GM12874 (cell line): ENCODE results near the gene SLC51A.
A peak's percentile ranks its signal among the peaks of the same experiment; 100 is the strongest.

ENCODE experiments used
- TF ChIP-seq, protein P1 (sequence below): IDR thresholded peaks from 2 replicates; pipeline ENCODE4 v1.5.1; 2011; ENCODE audit warnings: low read depth, mild to moderate bottlenecking, control low read depth, low read length, moderate library complexity; ENCODE audit not compliant: insufficient read depth

Gene SLC51A

DNA sequence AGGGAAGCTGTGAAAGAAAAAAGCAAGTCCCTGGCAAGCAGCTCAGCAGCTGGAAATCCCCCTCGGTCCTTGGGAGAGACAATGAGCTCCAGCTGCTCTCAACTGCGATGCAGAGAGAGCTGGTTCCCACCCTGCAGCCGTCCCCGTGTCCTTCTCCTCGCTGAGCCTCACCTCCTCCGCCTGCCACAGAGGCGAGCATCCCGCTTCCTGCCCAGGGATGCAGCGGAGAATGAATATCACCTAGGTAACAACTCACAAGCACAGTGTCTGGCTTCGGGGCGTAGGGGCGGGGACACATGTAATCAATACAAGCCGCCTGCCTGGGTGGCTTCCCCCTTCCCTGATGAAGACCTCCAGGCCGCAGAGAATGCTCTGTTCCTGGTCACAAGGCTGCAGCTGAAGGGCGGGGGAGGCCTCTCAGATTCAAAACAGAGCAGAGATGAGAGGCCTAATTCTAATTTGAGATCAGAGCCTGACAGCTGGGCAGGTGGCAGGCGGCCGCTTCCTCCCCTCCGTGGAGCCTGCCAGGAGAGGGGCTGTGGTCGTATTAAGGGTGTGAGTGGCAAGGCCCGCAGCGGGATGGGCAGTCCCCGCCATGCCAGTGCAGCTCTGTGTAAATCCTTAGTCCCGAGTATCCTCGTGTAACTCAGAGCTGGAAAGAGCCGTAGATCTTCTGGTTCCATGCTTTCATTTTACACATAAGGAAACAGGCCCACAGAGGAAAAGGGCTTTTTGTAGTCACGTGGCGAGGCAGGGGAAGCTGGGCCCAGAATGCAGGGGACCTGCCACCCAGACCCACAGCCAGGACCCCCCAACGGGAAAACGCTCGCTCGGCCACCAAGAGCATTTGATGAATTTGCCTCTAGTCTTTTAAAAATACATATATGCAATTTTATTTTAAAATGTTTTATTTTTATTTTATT, 29.4 kb upstream of the SLC51A start:
- TF ChIP-seq, protein P1, sequence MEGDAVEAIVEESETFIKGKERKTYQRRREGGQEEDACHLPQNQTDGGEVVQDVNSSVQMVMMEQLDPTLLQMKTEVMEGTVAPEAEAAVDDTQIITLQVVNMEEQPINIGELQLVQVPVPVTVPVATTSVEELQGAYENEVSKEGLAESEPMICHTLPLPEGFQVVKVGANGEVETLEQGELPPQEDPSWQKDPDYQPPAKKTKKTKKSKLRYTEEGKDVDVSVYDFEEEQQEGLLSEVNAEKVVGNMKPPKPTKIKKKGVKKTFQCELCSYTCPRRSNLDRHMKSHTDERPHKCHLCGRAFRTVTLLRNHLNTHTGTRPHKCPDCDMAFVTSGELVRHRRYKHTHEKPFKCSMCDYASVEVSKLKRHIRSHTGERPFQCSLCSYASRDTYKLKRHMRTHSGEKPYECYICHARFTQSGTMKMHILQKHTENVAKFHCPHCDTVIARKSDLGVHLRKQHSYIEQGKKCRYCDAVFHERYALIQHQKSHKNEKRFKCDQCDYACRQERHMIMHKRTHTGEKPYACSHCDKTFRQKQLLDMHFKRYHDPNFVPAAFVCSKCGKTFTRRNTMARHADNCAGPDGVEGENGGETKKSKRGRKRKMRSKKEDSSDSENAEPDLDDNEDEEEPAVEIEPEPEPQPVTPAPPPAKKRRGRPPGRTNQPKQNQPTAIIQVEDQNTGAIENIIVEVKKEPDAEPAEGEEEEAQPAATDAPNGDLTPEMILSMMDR = no peak

DNA sequence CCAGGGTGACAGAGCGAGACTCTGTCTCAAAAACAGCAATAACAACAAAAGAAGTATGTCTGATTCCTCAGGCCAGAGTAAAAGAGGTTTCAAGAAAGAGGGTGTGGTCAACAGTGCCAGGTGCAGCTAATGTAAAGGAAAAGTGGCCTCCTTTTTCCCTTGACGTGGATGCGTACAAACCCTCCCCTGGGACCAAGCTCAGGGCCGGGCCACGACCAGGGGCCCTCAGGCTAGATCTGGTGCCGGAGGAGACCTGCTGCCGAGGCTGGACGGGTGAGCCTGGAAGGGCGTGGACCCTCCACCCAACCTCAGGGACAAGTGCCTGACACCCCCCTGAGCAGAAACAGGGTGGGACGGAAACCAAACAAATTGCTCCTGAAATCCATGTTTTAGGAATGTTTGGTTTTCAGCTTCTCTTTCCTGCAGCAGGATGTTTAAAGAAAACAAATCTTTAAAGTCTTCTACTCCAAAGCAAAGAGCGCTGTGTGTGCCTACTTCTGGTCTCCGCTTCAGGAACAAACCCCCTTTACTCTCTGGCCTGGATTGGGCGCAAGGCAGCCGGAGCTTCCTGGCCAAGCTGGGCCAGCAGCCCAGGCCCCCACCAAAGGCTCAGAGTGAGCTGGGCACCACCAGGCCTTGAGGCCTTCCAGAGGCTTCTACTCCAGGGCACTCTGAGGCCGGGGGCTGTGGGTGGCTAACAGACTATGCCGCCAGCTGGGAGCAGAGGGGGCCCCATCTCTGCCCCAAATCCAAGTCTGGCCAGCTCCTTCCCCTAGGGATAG, 26.6 kb upstream of the SLC51A start:
- TF ChIP-seq, protein P1 = no peak

DNA sequence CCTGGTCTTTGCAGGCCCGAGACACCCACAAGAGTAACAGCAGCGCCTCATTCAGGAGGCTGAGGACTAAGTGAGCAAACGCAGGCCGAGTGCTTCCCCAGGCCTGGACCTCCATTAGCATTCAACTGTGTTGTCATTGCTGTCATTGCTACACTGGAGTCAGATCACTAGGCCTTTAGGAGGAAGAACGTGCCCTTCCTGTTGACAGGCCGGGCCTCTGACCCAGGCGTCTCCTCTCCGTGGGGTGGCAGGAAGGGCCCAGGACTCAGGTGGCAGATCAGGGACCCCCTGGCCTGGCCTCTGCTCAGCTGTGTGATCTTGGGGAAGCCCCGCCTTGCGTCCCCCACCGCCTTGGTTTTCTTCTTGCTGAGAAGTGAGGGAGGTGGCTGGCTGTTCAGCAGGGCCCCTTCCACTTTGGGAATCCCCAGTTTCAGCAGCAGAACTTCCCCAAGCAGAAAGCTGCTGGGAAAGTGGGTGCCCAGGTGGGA, 24.3 kb upstream of the SLC51A start:
- TF ChIP-seq, protein P1 = peak; percentile 61

DNA sequence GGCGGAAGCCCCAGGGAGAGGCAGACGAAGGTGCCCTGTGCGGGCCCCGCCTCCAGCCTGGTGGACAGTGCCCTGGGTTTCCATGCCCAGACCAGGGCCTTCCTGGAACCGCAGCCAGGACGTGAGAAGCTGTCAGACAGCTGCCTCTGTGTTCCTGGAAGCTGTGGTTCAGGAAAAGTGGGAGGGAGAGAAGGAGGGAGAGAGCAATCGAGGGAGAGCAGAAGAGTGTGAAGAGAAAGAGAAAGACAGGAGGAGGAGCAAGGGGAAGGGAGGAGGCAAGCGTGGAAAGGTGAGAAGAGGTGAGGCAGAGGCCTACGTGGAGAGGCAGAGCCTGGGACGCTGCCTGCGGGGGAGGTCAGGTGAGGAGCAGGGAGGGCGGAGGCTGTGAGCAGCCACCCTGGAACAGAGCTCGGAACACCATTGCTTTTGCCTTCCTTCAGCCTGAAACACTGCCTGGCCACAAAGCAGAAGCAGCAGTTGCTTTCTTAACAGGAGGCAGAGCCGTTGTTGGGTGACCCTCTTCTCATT, 23.7 kb upstream of the SLC51A start:
- TF ChIP-seq, protein P1 = no peak

DNA sequence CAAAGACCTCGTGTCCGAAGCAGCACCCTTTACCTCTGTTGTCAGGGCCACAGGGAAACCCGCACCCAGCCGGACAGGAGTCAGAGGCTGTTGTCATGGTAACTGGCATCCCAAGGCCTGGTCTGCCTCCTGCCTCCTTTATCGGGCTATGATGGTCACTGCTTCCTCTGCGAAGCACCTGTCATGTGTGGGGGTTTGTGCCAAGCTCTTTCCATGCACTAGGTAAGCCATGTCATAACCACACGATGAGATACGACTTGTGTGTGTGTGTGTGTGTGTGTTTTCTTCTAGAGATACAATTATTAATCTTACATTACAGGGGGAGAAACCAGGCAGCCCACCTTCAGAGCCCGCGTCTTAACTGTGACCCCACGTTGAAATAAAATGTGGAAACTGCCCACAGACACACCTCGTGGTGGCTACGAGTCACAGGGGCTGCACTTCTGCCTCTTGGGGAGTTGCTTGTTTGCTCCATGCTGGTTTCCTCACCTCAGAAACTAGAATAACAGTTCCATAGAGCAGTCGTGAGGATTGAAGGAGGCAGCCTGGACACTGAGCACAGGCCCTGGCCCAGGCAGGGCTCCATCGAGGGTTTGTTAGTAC, 23.1 kb upstream of the SLC51A start:
- TF ChIP-seq, protein P1 = no peak

DNA sequence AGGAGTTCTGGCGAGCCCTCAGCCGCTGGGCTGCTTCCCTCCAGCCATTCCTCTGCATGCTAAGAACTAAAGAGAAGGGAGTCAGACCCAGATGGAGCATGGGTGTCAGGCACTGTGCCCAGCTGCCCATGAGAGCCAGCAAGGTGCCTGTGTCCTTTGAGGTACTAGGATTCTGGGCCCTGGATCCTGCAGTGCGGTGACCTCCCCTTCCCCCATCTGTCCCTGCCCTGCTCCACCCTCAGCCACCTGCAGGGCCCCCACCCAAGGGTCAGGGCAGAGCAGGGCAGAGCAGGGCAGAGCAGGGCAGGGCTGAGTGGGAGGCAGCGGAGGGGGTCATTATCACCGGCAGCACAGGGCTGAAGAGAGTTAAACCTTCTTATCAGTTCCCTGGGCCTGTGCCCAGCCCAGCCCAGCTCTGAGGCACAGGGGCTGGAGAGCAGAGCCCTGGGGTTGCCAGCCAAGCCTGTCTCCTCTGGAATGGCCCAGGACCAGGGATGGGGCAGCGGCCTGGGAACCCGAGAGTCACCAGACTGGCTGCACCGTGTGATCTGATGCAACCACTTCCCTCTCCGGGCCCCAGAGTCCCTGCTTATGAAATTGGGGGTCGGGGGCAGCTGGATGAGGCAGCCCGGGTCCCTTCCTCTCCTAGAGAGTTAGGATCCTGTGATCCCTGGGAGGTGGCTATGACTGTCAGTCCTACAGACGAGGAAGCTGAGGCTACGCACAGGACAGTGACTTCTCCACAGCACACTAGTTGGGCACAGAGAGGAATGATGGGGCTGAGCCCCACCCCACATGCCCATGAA, 22.4 kb upstream of the SLC51A start:
- TF ChIP-seq, protein P1 = no peak
